Panc1 (cell line): ENCODE measurements around the gene RASGEF1C. TPM values are rescaled to one million over a fixed set of nuclear protein-coding genes. Genes with fewer than 3 reads are reported as not detected.

Experiments
- ATAC-seq: fragments of 200-7000 bp; cut with Tn5 transposase; 2 replicates; pipeline ENCODE4 v1.9.1; 2020; ENCODE audit warnings: mild to moderate bottlenecking, moderate library complexity
- BruUV-seq: library from RNA; stranded (reverse); fragments of 400-500 nt; replicated peaks from 2 replicates; lab custom pipeline; 2021; lab: Mats Ljungman, UMichigan
- CTCF ChIA-PET: fragments of 300-600 bp; sonication (Branson Sonifier 250); formaldehyde crosslinking; loops from one replicate; lab custom pipeline; 2022; ENCODE audit warnings: antibody characterized with exemption; lab: Charles Lee
- POLR2A ChIA-PET: fragments of 300-600 bp; sonication (Branson Sonifier 250); formaldehyde crosslinking; loops from one replicate; lab custom pipeline; 2022; ENCODE audit warnings: antibody characterized with exemption; lab: Charles Lee
- DNase-seq: peaks from one replicate; pipeline ENCODE4 v3.0.0-alpha.2; 2010; ENCODE audit warnings: low read depth, low spot score
- H3K27ac ChIP-seq: 2 replicates; pipeline ENCODE4 v1.5.1; 2011; ENCODE audit warnings: mild to moderate bottlenecking, low read length, inconsistent platforms
- H3K27me3 ChIP-seq: fragments of 200-500 bp; sonication (Bioruptor generic); 2 replicates; pipeline ENCODE4 v1.6.0; 2014; ENCODE audit warnings: low read length, inconsistent platforms; ENCODE audit not compliant: control insufficient read depth, insufficient read depth
- H3K36me3 ChIP-seq: fragments of 200-500 bp; sonication (Bioruptor generic); 2 replicates; pipeline ENCODE4 v1.5.1; 2014; ENCODE audit warnings: inconsistent platforms, mild to moderate bottlenecking, low read length, moderate library complexity; ENCODE audit not compliant: control insufficient read depth, insufficient read depth
- H3K4me1 ChIP-seq: 2 replicates; pipeline ENCODE4 v1.5.1; 2011; ENCODE audit warnings: inconsistent platforms, mild to moderate bottlenecking, low read length, moderate library complexity; ENCODE audit not compliant: control insufficient read depth, insufficient read depth
- H3K4me3 ChIP-seq, 2 experiments: 2 replicates each; pipeline ENCODE4 v1.5.1; 2011 to 2012; ENCODE audit warnings: low read depth in 2 of 2, low read length in 2 of 2, mild to moderate bottlenecking in 2 of 2, inconsistent platforms in 1 of 2, moderate library complexity in 1 of 2
- H3K9me3 ChIP-seq: fragments of 200-500 bp; sonication (Bioruptor generic); 2 replicates; pipeline ENCODE4 v1.5.1; 2014; ENCODE audit warnings: low read depth, mild to moderate bottlenecking, inconsistent platforms, low read length, moderate library complexity; ENCODE audit not compliant: control insufficient read depth, insufficient read depth
- POLR2AphosphoS5 ChIP-seq: IDR thresholded peaks from 2 replicates; pipeline ENCODE4 v1.6.1; 2012; ENCODE audit warnings: mild to moderate bottlenecking, low read depth, low read length, moderate library complexity
- SIN3A ChIP-seq: IDR thresholded peaks from 2 replicates; pipeline ENCODE4 v1.6.1; 2012; ENCODE audit warnings: low read depth, mild to moderate bottlenecking, low read length, moderate library complexity, borderline replicate concordance; ENCODE audit not compliant: insufficient read depth
- TCF7L2 ChIP-seq: IDR thresholded peaks from 2 replicates; pipeline ENCODE4 v1.6.1; 2011; ENCODE audit warnings: mild to moderate bottlenecking, low read depth, low read length, inconsistent platforms
- in situ Hi-C: cut with HindIII; loops from 2 replicates; pipeline ENCODE4 v1.10.0; 2016; ENCODE audit warnings: low sequenced_read_pairs, low pct_unique_long_range_greater_than_20kb
- intact Hi-C: fragments of 100-400 bp; cut with micrococcal nuclease; formaldehyde crosslinking; loops from one replicate; pipeline ENCODE4 v1.10.0; 2022; ENCODE audit not compliant: unreplicated experiment
- total RNA-seq: library from RNA; stranded (reverse); gene quantifications from one replicate; pipeline ENCODE4 v1.2.1, GENCODE V29; 2021; ENCODE audit not compliant: unreplicated experiment
- TF ChIP-seq, protein P1 (sequence below): fragments of 450-650 bp; IDR thresholded peaks from 2 replicates; pipeline ENCODE4 v1.5.1; 2017; ENCODE audit warnings: mild to moderate bottlenecking
- TF ChIP-seq, protein P2 (sequence below), 2 experiments: IDR thresholded peaks; 2 replicates each; pipeline ENCODE4 v1.6.1; 2011 to 2012; ENCODE audit warnings: low read depth in 2 of 2, control low read depth in 1 of 2, low read length in 1 of 2, mild to moderate bottlenecking in 1 of 2, moderate library complexity in 1 of 2; ENCODE audit not compliant: insufficient read depth in 1 of 2

The RASGEF1C gene
- total RNA-seq, 1 experiment from 2014 or later = 0.49 TPM

DNA sequence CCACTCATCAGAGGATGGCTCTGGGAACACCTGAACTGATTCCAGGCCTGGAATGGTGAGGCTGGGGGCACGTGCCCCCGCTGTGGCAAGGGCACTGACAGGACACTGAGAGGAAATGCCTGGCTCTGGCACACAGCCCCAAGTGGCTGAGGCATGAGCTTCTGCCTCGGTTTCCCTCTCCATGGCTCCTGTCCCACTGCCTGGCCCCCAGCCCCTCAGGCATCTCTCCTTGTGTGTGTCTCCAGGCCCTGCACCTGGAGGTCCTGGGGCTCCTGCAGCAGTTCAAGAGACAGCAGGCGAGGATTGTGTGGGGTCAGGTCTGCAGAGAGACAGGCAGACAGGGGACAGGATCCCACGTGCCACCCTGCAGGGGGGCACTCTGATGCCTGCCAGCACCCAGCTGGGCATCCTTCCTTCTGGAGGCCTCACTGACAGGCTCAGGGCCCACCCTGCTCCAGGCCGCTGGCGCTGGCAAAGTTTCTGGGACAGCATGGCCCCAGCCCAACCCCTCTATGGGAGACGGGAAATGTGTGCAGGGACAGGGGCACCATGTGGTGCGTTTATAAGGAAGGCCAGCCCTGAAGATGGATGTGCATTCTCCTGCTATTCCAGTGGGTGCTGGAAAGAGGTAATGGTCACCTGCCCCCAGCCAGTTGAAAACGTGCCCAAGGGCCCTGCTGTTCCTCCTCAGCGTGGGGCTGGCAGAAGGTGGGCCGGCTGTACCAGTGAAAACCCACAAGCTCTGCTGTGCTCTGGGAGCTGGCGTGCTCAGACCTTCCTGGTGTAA lies 66.0 kb downstream of the RASGEF1C start:
- H3K27me3 ChIP-seq = no peaks in the 10 kb centered on the region; the same call in none of the 2 replicates
- in situ Hi-C loops = no loop called here
- CTCF ChIA-PET = no interaction called here
- no peaks in the 10 kb centered on the region for H3K9me3 ChIP-seq
- H3K4me1 ChIP-seq = no peaks in the 10 kb centered on the region
- H3K27ac ChIP-seq = no peak overlapping the region
- POLR2A ChIA-PET = no interaction called here
- TF ChIP-seq SIN3A (no peak), TCF7L2 (no peak), POLR2AphosphoS5 (no peak)
- TF ChIP-seq, protein P1, sequence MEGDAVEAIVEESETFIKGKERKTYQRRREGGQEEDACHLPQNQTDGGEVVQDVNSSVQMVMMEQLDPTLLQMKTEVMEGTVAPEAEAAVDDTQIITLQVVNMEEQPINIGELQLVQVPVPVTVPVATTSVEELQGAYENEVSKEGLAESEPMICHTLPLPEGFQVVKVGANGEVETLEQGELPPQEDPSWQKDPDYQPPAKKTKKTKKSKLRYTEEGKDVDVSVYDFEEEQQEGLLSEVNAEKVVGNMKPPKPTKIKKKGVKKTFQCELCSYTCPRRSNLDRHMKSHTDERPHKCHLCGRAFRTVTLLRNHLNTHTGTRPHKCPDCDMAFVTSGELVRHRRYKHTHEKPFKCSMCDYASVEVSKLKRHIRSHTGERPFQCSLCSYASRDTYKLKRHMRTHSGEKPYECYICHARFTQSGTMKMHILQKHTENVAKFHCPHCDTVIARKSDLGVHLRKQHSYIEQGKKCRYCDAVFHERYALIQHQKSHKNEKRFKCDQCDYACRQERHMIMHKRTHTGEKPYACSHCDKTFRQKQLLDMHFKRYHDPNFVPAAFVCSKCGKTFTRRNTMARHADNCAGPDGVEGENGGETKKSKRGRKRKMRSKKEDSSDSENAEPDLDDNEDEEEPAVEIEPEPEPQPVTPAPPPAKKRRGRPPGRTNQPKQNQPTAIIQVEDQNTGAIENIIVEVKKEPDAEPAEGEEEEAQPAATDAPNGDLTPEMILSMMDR = no peak
- TF ChIP-seq, protein P2, sequence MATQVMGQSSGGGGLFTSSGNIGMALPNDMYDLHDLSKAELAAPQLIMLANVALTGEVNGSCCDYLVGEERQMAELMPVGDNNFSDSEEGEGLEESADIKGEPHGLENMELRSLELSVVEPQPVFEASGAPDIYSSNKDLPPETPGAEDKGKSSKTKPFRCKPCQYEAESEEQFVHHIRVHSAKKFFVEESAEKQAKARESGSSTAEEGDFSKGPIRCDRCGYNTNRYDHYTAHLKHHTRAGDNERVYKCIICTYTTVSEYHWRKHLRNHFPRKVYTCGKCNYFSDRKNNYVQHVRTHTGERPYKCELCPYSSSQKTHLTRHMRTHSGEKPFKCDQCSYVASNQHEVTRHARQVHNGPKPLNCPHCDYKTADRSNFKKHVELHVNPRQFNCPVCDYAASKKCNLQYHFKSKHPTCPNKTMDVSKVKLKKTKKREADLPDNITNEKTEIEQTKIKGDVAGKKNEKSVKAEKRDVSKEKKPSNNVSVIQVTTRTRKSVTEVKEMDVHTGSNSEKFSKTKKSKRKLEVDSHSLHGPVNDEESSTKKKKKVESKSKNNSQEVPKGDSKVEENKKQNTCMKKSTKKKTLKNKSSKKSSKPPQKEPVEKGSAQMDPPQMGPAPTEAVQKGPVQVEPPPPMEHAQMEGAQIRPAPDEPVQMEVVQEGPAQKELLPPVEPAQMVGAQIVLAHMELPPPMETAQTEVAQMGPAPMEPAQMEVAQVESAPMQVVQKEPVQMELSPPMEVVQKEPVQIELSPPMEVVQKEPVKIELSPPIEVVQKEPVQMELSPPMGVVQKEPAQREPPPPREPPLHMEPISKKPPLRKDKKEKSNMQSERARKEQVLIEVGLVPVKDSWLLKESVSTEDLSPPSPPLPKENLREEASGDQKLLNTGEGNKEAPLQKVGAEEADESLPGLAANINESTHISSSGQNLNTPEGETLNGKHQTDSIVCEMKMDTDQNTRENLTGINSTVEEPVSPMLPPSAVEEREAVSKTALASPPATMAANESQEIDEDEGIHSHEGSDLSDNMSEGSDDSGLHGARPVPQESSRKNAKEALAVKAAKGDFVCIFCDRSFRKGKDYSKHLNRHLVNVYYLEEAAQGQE (IDR thresholded peaks at IDR 0.05; ENCODE audit: insufficient read depth in 1 of 2, low read depth in 2 of 2, low read length in 1 of 2) = no peak
- H3K36me3 ChIP-seq = no peaks in the 10 kb centered on the region
- intact Hi-C loops = no loop called here
- BruUV-seq = no TSS peak
- ATAC-seq (no peak), DNase-seq (no peak)
- H3K4me3 ChIP-seq = no peak overlapping the region

DNA sequence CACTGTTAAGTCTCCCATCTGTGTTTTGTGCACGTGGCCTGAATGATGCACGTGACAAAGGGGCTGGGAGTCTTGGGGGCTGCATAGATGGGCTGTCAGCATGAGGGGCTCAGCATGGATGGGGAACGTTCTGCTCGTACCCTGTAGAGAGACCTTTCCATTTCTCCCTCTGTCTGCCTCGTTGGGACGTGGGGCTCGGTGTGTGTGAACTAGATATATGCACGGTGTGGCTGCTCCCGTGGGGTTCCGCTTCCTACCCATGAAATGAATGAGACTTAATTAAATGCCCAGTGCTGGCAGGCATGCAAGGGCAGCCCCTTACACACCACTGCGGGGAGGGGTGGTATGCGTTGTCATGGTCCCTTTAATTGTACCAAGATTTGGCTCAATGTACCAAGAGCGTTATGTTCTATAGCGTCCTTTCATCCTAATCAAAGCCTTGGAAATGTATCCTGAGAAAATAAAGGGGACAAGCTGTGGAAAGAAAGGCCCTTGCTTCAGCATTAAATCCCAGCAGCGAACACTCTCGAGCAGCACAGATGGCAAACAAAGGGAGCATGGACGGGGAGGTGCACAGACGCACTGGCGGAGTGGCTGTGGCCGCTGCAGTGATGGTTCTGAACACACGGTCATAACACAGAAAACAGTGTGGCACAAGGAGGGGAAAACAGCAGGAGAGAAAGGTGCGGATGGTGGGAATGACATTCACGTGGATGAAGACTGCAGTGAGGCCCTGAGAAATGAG lies 66.8 kb downstream of the RASGEF1C start:
- no peaks in the 10 kb centered on the region for H3K9me3 ChIP-seq
- in situ Hi-C loops = no loop called here
- no peaks in the 10 kb centered on the region; the same call in none of the 2 replicates for H3K27me3 ChIP-seq
- no peak overlapping the region for H3K27ac ChIP-seq
- CTCF ChIA-PET = no interaction called here
- POLR2A ChIA-PET = no interaction called here
- TF ChIP-seq, protein P2 (IDR thresholded peaks at IDR 0.05; ENCODE audit: insufficient read depth in 1 of 2, low read depth in 2 of 2, low read length in 1 of 2) = no peak
- no peak for TF ChIP-seq TCF7L2
- no peak for TF ChIP-seq SIN3A
- TF ChIP-seq, protein P1 = no peak
- TF ChIP-seq POLR2AphosphoS5 = no peak
- no TSS peak for BruUV-seq
- H3K4me1 ChIP-seq = no peaks in the 10 kb centered on the region
- H3K36me3 ChIP-seq = no peaks in the 10 kb centered on the region
- no peak for ATAC-seq
- no peak for DNase-seq
- intact Hi-C loops = no loop called here
- no peak overlapping the region for H3K4me3 ChIP-seq
